Measurements from ENCODE around the gene CDH18.

The CDH18 gene

DNA sequence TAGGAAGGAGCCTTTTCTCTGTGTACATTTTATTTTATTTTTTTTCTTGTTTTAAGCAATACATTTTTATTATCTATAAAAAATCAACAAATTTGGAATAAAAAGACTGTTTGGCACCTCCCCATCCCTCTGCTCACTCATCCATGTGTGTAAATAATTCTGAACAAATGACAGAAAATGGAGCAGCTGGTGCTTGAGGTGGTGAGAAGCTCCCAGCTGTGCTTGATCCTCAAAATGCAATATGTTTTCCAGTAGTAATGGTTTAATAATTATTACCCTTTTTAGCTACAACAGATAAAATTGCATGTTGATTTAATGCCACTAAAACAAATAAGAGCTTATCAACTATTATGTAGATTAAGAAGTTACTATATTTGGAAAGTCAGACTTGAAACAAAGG, 132.5 kb downstream of the CDH18 start:
- Histone ChIP-seq H3K79me2 (ENCODE audit: insufficient read depth, low read length) (no peaks in the 10 kb centered on the region), H4K20me1 (ENCODE audit: insufficient read depth, low read length) (no peaks in the 10 kb centered on the region), H3K27me3 (ENCODE audit: insufficient read depth, low read length, poor library complexity) (no peaks in the 10 kb centered on the region), H2AFZ (ENCODE audit: low read depth, low read length) (no peak overlapping the region), H3K4me3 (ENCODE audit: low read depth in 1 of 2, low read length in 2 of 2) (no peak overlapping the region), H3K36me3 (ENCODE audit: insufficient read depth, low read length) (no peaks in the 10 kb centered on the region), H3K9ac (ENCODE audit: low read depth, low read length) (no peak overlapping the region), H3K4me2 (ENCODE audit: insufficient read depth, low read length) (no peak overlapping the region), H3K27ac (ENCODE audit: low read length) (no peak overlapping the region), H3K9me3 (ENCODE audit: insufficient read depth, low read length, severe bottlenecking) (no peaks in the 10 kb centered on the region), H3K4me1 (ENCODE audit: insufficient read depth, low read length) (no peaks in the 10 kb centered on the region)
- DNase-seq (no peak), ATAC-seq (ENCODE audit: insufficient read depth, low read depth) (no peak)
- TF ChIP-seq EZH2 (IDR thresholded peaks at IDR 0.05; ENCODE audit: borderline replicate concordance, low read depth, low read length, severe bottlenecking), result no peak
- TF ChIP-seq, protein P1, sequence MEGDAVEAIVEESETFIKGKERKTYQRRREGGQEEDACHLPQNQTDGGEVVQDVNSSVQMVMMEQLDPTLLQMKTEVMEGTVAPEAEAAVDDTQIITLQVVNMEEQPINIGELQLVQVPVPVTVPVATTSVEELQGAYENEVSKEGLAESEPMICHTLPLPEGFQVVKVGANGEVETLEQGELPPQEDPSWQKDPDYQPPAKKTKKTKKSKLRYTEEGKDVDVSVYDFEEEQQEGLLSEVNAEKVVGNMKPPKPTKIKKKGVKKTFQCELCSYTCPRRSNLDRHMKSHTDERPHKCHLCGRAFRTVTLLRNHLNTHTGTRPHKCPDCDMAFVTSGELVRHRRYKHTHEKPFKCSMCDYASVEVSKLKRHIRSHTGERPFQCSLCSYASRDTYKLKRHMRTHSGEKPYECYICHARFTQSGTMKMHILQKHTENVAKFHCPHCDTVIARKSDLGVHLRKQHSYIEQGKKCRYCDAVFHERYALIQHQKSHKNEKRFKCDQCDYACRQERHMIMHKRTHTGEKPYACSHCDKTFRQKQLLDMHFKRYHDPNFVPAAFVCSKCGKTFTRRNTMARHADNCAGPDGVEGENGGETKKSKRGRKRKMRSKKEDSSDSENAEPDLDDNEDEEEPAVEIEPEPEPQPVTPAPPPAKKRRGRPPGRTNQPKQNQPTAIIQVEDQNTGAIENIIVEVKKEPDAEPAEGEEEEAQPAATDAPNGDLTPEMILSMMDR (IDR thresholded peaks at IDR 0.05; ENCODE audit: borderline replicate concordance, extremely low read depth, low read length, poor library complexity, severe bottlenecking), result no peak

DNA sequence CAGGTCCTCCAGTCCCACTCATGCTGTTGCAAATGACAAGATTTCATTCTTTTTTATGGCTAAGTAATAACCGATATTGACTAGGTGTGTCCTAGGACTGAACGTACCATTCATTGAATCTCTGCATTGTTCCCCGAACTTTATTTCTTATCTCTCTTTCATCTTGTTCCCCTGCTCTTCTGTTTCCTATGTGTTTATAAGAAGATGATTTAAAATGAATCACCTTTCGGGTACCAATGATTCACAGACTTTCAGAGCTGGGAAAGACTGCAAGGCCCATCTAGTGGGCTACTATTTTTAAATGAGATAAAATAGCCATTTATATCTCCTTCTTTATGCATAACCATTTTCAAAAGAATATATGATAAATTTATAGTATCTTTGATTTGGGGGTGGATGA, 133.0 kb downstream of the CDH18 start:
- no peaks in the 10 kb centered on the region for H3K9me3 ChIP-seq (ENCODE audit: insufficient read depth, low read length, severe bottlenecking)
- no peaks in the 10 kb centered on the region for H4K20me1 ChIP-seq (ENCODE audit: insufficient read depth, low read length)
- no peak overlapping the region for H3K4me2 ChIP-seq (ENCODE audit: insufficient read depth, low read length)
- DNase-seq (no peak), ATAC-seq (ENCODE audit: insufficient read depth, low read depth) (no peak)
- no peak overlapping the region for H3K27ac ChIP-seq (ENCODE audit: low read length)
- H3K79me2 ChIP-seq (ENCODE audit: insufficient read depth, low read length), result no peaks in the 10 kb centered on the region
- no peaks in the 10 kb centered on the region for H3K36me3 ChIP-seq (ENCODE audit: insufficient read depth, low read length)
- no peaks in the 10 kb centered on the region for H3K27me3 ChIP-seq (ENCODE audit: insufficient read depth, low read length, poor library complexity)
- H3K4me3 ChIP-seq (ENCODE audit: low read depth in 1 of 2, low read length in 2 of 2), result no peak overlapping the region
- TF ChIP-seq EZH2 (IDR thresholded peaks at IDR 0.05; ENCODE audit: borderline replicate concordance, low read depth, low read length, severe bottlenecking), result no peak
- TF ChIP-seq, protein P1 (IDR thresholded peaks at IDR 0.05; ENCODE audit: borderline replicate concordance, extremely low read depth, low read length, poor library complexity, severe bottlenecking), result no peak
- H2AFZ ChIP-seq (ENCODE audit: low read depth, low read length), result no peak overlapping the region
- no peak overlapping the region for H3K9ac ChIP-seq (ENCODE audit: low read depth, low read length)
- no peaks in the 10 kb centered on the region for H3K4me1 ChIP-seq (ENCODE audit: insufficient read depth, low read length)

DNA sequence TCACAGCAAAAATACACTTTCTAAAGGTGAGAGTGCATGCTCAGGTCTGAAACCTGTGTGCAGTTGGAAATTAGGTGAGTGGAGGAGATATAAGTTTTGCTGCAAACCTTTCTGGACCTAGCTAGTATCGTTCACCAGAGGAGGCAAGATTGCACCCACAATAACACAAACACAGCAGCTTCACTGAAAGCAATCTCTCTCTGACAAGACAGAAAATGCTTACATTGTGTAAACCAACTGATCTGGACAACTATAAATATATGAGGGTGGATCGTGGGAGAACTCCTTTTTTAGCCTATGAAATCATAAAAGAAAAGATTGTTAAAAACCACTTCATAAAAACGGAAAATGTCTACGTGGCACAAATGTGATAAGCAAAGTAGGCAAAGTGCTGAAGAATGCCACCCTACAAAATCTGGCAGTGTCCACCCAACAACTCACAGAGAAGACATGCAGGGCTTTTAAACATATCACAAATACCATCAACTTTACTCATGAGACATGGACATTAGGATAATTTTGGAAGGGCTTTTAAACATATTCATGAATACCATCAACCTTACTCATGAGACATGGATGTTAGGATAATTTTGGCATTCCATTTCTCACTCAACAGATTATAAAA, 134.3 kb downstream of the CDH18 start:
- H3K4me2 ChIP-seq (ENCODE audit: insufficient read depth, low read length), result no peak overlapping the region
- no peaks in the 10 kb centered on the region for H3K36me3 ChIP-seq (ENCODE audit: insufficient read depth, low read length)
- H4K20me1 ChIP-seq (ENCODE audit: insufficient read depth, low read length), result no peaks in the 10 kb centered on the region
- H2AFZ ChIP-seq (ENCODE audit: low read depth, low read length), result no peak overlapping the region
- DNase-seq (no peak), ATAC-seq (ENCODE audit: insufficient read depth, low read depth) (no peak)
- H3K27ac ChIP-seq (ENCODE audit: low read length), result no peak overlapping the region
- H3K9ac ChIP-seq (ENCODE audit: low read depth, low read length), result no peak overlapping the region
- no peak overlapping the region for H3K4me3 ChIP-seq (ENCODE audit: low read depth in 1 of 2, low read length in 2 of 2)
- H3K79me2 ChIP-seq (ENCODE audit: insufficient read depth, low read length), result no peaks in the 10 kb centered on the region
- no peaks in the 10 kb centered on the region for H3K27me3 ChIP-seq (ENCODE audit: insufficient read depth, low read length, poor library complexity)
- no peaks in the 10 kb centered on the region for H3K4me1 ChIP-seq (ENCODE audit: insufficient read depth, low read length)
- H3K9me3 ChIP-seq (ENCODE audit: insufficient read depth, low read length, severe bottlenecking), result no peaks in the 10 kb centered on the region
- no peak for TF ChIP-seq EZH2 (IDR thresholded peaks at IDR 0.05; ENCODE audit: borderline replicate concordance, low read depth, low read length, severe bottlenecking)
- TF ChIP-seq, protein P1 (IDR thresholded peaks at IDR 0.05; ENCODE audit: borderline replicate concordance, extremely low read depth, low read length, poor library complexity, severe bottlenecking), result no peak

Measured in DND-41 (cell line).